ENCODE measurements around the gene ALKBH8. TPM values are rescaled to one million over a fixed set of nuclear protein-coding genes. Genes with fewer than 3 reads are reported as not detected.
"Not testable (repeated sequence)": the region's sequence is repeated elsewhere in the genome, so short reads cannot be mapped to it uniquely, and the experiment has no call there.

The ALKBH8 gene
- total RNA-seq, 2 donors from 2014 or later = 3.7 to 5.0 TPM

DNA sequence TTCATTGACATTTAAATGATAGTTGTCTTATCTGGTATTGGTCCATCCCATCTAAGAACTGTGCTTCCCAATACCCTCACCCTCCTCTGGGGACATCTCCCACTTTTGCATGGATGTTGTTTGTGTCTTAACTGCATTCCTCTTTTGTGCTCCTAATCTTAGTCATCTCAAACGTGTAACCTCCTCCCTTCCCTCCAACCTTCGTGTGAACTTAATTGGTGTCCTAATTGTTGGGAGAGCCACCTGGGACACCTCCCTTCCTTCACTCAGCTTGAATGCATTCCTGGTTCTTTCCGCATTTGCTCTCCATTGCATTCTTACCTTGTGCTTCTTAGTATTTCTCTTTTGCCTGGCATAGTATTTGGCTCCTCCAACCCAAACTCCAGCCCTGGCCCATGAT lies 15.6 kb upstream of the ALKBH8 start:
- Histone ChIP-seq H3K9me3 (no peaks in the 10 kb centered on the region), H3K36me3 (no peaks in the 10 kb centered on the region), H3K27ac (no peak overlapping the region), H3K9ac (ENCODE audit: low read depth in 2 of 2, low read length in 2 of 2) (no peak overlapping the region), H3K27me3 (no peaks in the 10 kb centered on the region), H3K4me3 (no peak overlapping the region), H3K4me1 (no peaks in the 10 kb centered on the region)
- TF ChIP-seq, protein P1, sequence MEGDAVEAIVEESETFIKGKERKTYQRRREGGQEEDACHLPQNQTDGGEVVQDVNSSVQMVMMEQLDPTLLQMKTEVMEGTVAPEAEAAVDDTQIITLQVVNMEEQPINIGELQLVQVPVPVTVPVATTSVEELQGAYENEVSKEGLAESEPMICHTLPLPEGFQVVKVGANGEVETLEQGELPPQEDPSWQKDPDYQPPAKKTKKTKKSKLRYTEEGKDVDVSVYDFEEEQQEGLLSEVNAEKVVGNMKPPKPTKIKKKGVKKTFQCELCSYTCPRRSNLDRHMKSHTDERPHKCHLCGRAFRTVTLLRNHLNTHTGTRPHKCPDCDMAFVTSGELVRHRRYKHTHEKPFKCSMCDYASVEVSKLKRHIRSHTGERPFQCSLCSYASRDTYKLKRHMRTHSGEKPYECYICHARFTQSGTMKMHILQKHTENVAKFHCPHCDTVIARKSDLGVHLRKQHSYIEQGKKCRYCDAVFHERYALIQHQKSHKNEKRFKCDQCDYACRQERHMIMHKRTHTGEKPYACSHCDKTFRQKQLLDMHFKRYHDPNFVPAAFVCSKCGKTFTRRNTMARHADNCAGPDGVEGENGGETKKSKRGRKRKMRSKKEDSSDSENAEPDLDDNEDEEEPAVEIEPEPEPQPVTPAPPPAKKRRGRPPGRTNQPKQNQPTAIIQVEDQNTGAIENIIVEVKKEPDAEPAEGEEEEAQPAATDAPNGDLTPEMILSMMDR (IDR thresholded peaks at IDR 0.05) = no peak
- DNase-seq = no peak
- intact Hi-C loops (cut with DNase I) = no loop called here

DNA sequence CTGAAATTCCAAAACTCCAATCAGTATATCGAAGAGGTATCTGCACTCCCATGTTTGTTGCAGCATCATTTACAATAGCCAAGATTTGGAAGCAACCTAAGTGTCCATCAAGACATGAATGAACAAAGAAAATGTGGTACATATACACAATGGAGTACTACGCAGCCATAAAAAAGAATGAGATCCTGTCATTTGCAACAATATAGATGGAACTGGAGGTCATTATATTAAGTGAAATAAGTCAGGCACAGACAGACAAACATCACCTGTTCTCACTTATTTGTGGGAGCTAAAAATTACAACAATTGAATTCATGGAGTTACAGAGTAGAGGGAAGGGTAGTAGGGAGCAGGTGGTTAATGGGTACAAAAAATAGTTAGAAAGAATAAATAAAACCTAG lies 13.6 kb upstream of the ALKBH8 start:
- H3K4me3 ChIP-seq; H3K9me3 ChIP-seq; H3K27ac ChIP-seq; H3K27me3 ChIP-seq; DNase-seq; H3K36me3 ChIP-seq; H3K9ac ChIP-seq (ENCODE audit: low read depth in 2 of 2, low read length in 2 of 2); H3K4me1 ChIP-seq: not testable (repeated sequence)
- intact Hi-C loops (cut with DNase I) = loop anchor here (5.0 to 10.0 kb wide), 2 partner anchors 108 to 186 kb away; no protein-coding TSS in a partner anchor

DNA sequence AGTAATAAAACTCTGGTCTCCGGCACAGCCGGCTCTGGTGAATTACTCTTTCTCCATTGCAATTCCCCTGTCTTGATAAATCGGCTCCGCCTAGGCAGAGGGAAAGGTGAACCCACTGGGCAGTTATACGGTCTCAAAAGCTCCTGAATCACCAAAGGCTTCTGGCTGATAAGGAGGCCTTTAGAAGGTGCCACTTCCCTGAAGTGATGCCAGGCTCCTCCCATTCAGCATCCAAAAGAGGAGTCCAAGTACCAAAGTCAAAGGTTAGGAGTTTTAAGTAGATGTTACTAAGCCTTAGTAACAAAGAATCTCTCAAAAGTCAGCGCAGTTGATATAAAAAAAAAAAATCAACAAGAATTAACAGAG lies 11.8 kb upstream of the ALKBH8 start:
- Histone ChIP-seq H3K9ac (ENCODE audit: low read depth in 2 of 2, low read length in 2 of 2) (no peak overlapping the region), H3K4me3 (no peak overlapping the region), H3K36me3 (no peaks in the 10 kb centered on the region), H3K4me1 (no peaks in the 10 kb centered on the region), H3K27me3 (no peaks in the 10 kb centered on the region), H3K27ac (no peak overlapping the region), H3K9me3 (no peaks in the 10 kb centered on the region)
- DNase-seq = no peak
- TF ChIP-seq, protein P1 (IDR thresholded peaks at IDR 0.05) = no peak
- intact Hi-C loops (cut with DNase I) = loop anchor here (5.0 to 10.0 kb wide), 2 partner anchors 110 to 187 kb away; no protein-coding TSS in a partner anchor

DNA sequence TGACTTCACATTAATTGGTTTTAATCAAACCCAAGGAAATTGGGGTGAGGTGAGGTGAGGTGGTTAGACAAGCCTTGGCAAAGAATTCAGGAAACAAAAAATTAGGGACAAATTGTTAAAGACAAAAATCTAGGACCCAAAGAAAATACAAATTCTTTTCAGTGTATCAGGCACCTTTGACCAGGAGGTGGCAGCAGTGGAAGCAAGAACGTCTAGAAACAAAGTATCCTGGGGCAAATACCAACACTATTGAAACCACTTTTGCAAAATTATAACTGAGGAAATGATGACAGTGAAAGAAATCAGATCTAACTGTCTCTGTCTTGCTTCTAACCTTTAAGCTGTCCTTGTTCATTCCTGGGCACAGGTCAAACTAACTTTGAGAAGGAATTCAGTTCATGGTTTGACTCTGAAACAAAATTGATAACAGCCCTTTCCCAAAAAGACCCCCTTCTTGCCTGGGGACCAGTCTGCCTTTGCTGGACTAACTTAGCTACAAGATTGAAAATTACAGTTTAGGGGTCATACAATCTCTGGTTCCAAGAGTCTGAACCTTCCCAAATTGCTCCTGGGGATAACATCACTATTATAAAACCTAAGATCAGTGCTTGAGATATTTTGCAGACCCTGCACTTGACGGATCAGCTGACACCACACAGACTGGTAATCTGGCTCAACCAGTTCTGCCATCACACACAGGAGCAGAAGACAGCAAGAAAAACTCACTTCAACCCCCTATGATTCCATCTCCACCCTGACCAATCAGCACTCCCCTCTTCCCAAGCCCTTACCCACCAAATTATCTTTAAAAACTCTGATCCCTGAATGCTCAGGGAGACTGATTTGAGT lies 11.2 kb upstream of the ALKBH8 start:
- not testable (repeated sequence) for H3K27ac ChIP-seq; H3K4me3 ChIP-seq; H3K9ac ChIP-seq (ENCODE audit: low read depth in 2 of 2, low read length in 2 of 2); H3K27me3 ChIP-seq; H3K9me3 ChIP-seq; H3K4me1 ChIP-seq; H3K36me3 ChIP-seq
- intact Hi-C loops (cut with DNase I) = loop anchor here (5.0 to 10.0 kb wide), 2 partner anchors 111 to 188 kb away; no protein-coding TSS in a partner anchor
- TF ChIP-seq, protein P1 (IDR thresholded peaks at IDR 0.05) = peak; percentile 51
- peak; percentile 37 for DNase-seq

DNA sequence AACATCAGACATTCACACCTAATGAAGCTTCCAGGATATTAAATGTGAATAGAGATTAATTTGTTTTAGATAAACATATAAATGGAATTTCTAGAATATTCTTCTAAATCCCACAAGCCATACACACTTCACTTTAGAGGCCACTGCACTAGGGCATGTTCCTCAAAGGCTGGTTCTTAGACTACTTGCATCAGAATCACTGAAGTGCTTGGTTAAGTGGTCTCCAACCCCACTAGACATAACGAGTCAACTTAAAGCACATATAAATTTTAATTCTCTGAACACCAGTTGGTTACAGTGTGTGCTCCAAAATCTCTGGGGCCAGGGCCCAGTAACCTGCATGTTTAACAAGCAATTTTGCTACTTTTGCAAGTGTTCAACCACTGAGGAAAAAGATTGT lies 7.9 kb upstream of the ALKBH8 start:
- H3K9me3 ChIP-seq = no peaks in the 10 kb centered on the region
- no peaks in the 10 kb centered on the region for H3K27me3 ChIP-seq
- H3K4me1 ChIP-seq = no peaks in the 10 kb centered on the region
- intact Hi-C loops (cut with DNase I) = loop anchor here (10.0 kb wide), 1 partner anchor 191 kb away; no protein-coding TSS in a partner anchor
- no peak for DNase-seq
- H3K4me3 ChIP-seq = no peak overlapping the region
- TF ChIP-seq, protein P1 (IDR thresholded peaks at IDR 0.05) = no peak
- no peak overlapping the region for H3K9ac ChIP-seq (ENCODE audit: low read depth in 2 of 2, low read length in 2 of 2)
- no peak overlapping the region for H3K27ac ChIP-seq
- H3K36me3 ChIP-seq = no peaks in the 10 kb centered on the region

DNA sequence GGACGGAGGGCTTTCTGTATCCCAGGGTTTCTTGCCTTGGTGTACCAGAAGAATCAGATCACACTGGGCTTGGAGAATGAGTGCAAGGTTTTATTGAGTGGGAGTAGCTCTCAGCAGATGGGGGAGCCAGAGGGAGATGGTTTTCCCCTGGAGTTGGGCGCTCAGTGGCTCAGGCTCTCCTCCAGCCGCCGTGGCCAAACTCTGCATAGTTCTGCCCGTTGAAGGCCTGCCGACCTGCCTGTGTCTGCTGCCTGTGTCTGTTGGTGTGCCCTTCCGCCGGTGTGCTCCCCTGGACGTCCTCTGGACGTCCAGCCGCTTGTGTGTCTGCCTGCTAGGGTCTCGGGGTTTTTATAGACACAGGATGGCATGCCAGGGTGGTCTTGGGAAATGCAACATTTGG lies 4.5 kb upstream of the ALKBH8 start:
- no peaks in the 10 kb centered on the region for H3K36me3 ChIP-seq
- H3K27ac ChIP-seq = no peak overlapping the region
- intact Hi-C loops (cut with DNase I) = loop anchor here (10.0 kb wide), 1 partner anchor 195 kb away; no protein-coding TSS in a partner anchor
- no peak overlapping the region for H3K9ac ChIP-seq (ENCODE audit: low read depth in 2 of 2, low read length in 2 of 2)
- TF ChIP-seq, protein P1 (IDR thresholded peaks at IDR 0.05) = no peak
- H3K27me3 ChIP-seq = no peaks in the 10 kb centered on the region
- H3K9me3 ChIP-seq = no peaks in the 10 kb centered on the region
- no peak for DNase-seq
- no peak overlapping the region for H3K4me3 ChIP-seq
- no peaks in the 10 kb centered on the region for H3K4me1 ChIP-seq
